Lung (tissue), 12 donors: ENCODE results near the gene RNF10. TPM values are rescaled to one million over a fixed set of nuclear protein-coding genes. Genes with fewer than 3 reads are reported as not detected.

Source experiments
- ATAC-seq: fragments of 200-7000 bp; cut with Tn5 transposase; one replicate; pipeline ENCODE4 v1.9.1; 2020; ENCODE audit warnings: moderate number of reproducible peaks; ENCODE audit not compliant: insufficient read depth, low FRiP score
- DNase-seq, 3 donors: peaks; one replicate each; pipeline ENCODE4 v3.0.0-alpha.2; 2013 to 2017
- H3K27ac ChIP-seq, 2 donors: one replicate each; pipeline ENCODE4 v1.5.1; 2013; ENCODE audit warnings: mild to moderate bottlenecking in 2 of 2, moderate library complexity in 2 of 2, control low read depth in 1 of 2, inconsistent platforms in 1 of 2, low read depth in 1 of 2, low read length in 1 of 2
- H3K27me3 ChIP-seq, 3 donors: one replicate each; pipeline ENCODE4 v1.5.1; 2013; ENCODE audit warnings: low read length in 2 of 3; ENCODE audit not compliant: control insufficient read depth in 3 of 3, insufficient read depth in 3 of 3
- H3K36me3 ChIP-seq, 4 donors: one replicate each; pipeline ENCODE4 v1.5.1; 2013; ENCODE audit warnings: low read length in 4 of 4, mild to moderate bottlenecking in 1 of 4, moderate library complexity in 1 of 4; ENCODE audit not compliant: control insufficient read depth in 4 of 4, insufficient read depth in 4 of 4
- H3K4me1 ChIP-seq, 5 donors: one replicate each; pipeline ENCODE4 v1.5.1; 2013; ENCODE audit warnings: low read length in 5 of 5, mild to moderate bottlenecking in 2 of 5, moderate library complexity in 1 of 5; ENCODE audit not compliant: control insufficient read depth in 5 of 5, insufficient read depth in 5 of 5
- H3K4me3 ChIP-seq: one replicate; pipeline ENCODE4 v1.5.1; 2013; ENCODE audit warnings: mild to moderate bottlenecking, control low read depth, moderate library complexity
- H3K9ac ChIP-seq, 2 donors: one replicate each; pipeline ENCODE4 v1.5.1; 2013; ENCODE audit warnings: low read length in 2 of 2, control low read depth in 1 of 2; ENCODE audit not compliant: insufficient read depth in 1 of 2
- H3K9me3 ChIP-seq, 4 donors: one replicate each; pipeline ENCODE4 v1.5.1; 2013; ENCODE audit warnings: low read length in 3 of 4, mild to moderate bottlenecking in 1 of 4, moderate library complexity in 1 of 4; ENCODE audit not compliant: control insufficient read depth in 4 of 4, insufficient read depth in 3 of 4
- CTCF ChIP-seq: IDR thresholded peaks from 2 replicates; pipeline ENCODE4 v1.5.1; 2012; ENCODE audit warnings: mild to moderate bottlenecking; ENCODE audit errors: control extremely low read depth, extremely low read depth
- WGBS, 2 donors: extraction: QIAGEN DNeasy Blood & Tissue Kit; methylation state at CpG; one replicate each; pipeline ENCODE4 v1.1.7; 2013; 5-methylcytosine and 5-hydroxymethylcytosine counted together
- polyA plus RNA-seq, 2 donors: library from polyadenylated mRNA; stranded (reverse); fragments of 200-250 nt; gene quantifications; one replicate each; pipeline ENCODE4 v1.2.1, GENCODE V29; 2013
- total RNA-seq, 2 donors: library from RNA; depleted of rRNA in 1 of 2; stranded (reverse); fragments of >200 nt in 1 of 2; gene quantifications; one replicate each; pipeline ENCODE4 v1.2.1, GENCODE V29; 2014 to 2021
- donor health status: control.
- donor health status: control.
- donor health status: Bipolar disorder and iron deficiency.
- donor health status: healthy.
- donor health status: DM: yes; HTN: yes; CAD: no.

RNF10 gene
- total and polyA plus RNA-seq, 4 donors: 112 to 207 (median 175) TPM

DNA sequence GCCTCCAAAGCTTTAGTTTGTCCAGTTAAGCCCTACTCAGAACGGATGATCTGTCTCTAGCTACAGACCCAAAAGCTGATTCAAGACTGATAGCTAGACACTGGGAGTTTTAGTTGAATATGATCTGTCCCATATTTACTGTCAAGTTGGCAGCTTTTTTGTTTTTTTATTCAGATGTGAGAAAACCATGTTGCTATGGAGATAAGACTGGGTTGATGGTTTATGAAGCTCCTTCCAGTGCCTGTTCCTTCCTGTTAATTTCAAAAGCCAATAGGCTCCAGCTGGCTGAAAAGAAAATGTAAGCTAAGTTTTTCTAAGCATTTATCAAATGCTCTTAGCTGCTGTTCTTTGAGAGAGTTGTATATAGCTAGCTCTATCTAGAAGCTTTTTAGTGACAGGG lies 33.6 kb upstream of the RNF10 start:
- no peak for ATAC-seq
- Histone ChIP-seq H3K4me1 (peaks cover 0 to 21% (median 12%) of the 10 kb centered on the region in 5 donors), H3K27me3 (no peaks in the 10 kb centered on the region), H3K4me3 (no peak overlapping the region), H3K27ac (no peak overlapping the region), H3K36me3 (peaks cover 11 to 43% (median 25%) of the 10 kb centered on the region in 4 donors), H3K9ac (no peak overlapping the region), H3K9me3 (no peaks in the 10 kb centered on the region)
- 75 to 78% methylated on average over 1 of the region's 1 CpG for WGBS, 2 donors
- TF ChIP-seq CTCF: no peak
- DNase-seq: peak in 2 of 3 donors; percentile 59 to 62

GRCh38 chr12:120504587-120504986 lies 29.6 kb upstream of the RNF10 start:
- Histone ChIP-seq H3K4me3 (no peak overlapping the region), H3K27me3 (no peaks in the 10 kb centered on the region), H3K4me1 (peaks cover 0 to 6% (median 0%) of the 10 kb centered on the region in 5 donors), H3K9me3 (no peaks in the 10 kb centered on the region), H3K9ac (no peak overlapping the region), H3K36me3 (peaks cover 13 to 27% (median 19%) of the 10 kb centered on the region in 4 donors), H3K27ac (no peak overlapping the region)
- WGBS, 2 donors: 84 to 88% methylated on average over 4 of the region's 4 CpGs
- no peak for ATAC-seq
- TF ChIP-seq CTCF: no peak
- no peak for DNase-seq

- TF ChIP-seq CTCF: no peak
- H3K9me3 ChIP-seq: no peaks in the 10 kb centered on the region
- ATAC-seq (no peak), DNase-seq (no peak)
- H3K27me3 ChIP-seq: no peaks in the 10 kb centered on the region
- no peak overlapping the region for H3K27ac ChIP-seq
- H3K36me3 ChIP-seq: peaks cover 6 to 28% (median 19%) of the 10 kb centered on the region in 4 donors
- no peaks in the 10 kb centered on the region for H3K4me1 ChIP-seq
- no peak overlapping the region for H3K4me3 ChIP-seq
- WGBS, 2 donors: 97% methylated on average over 8 of the region's 8 CpGs
- no peak overlapping the region for H3K9ac ChIP-seq
Observed at GRCh38 chr12:120508537-120508936, 25.6 kb upstream of the RNF10 start.

GRCh38 chr12:120514002-120514401 lies 20.2 kb upstream of the RNF10 start:
- no peaks in the 10 kb centered on the region for H3K27me3 ChIP-seq

More at GRCh38 chr12:120514002-120514401, 20.2 kb upstream of the RNF10 start:
- peaks cover 19 to 34% (median 23%) of the 10 kb centered on the region in 4 donors for H3K36me3 ChIP-seq
- ATAC-seq: no peak
- 93 to 94% methylated on average over 7 of the region's 7 CpGs for WGBS, 2 donors
- no peaks in the 10 kb centered on the region for H3K4me1 ChIP-seq
- H3K27ac ChIP-seq: no peak overlapping the region
- no peak overlapping the region for H3K9ac ChIP-seq
- no peak for DNase-seq
- TF ChIP-seq CTCF: no peak
- H3K9me3 ChIP-seq: no peaks in the 10 kb centered on the region
- no peak overlapping the region for H3K4me3 ChIP-seq
